Nephron (organoid): ENCODE data around the gene DPH1.

ENCODE experiments used
- H3K27ac Mint-ChIP-seq, 3 experiments: 2 replicates each; pipeline ENCODE4 v1.8.0; 2020; ENCODE audit warnings: mixed read lengths in 3 of 3, mild to moderate bottlenecking in 2 of 3, moderate library complexity in 1 of 3
- H3K27me3 Mint-ChIP-seq: 2 replicates; pipeline ENCODE4 v1.8.0; 2021; ENCODE audit warnings: low read depth, mild to moderate bottlenecking, moderate library complexity, mixed read lengths
- H3K36me3 Mint-ChIP-seq: 2 replicates; pipeline ENCODE4 v1.8.0; 2020; ENCODE audit warnings: low read depth, mixed read lengths
- H3K4me1 Mint-ChIP-seq: 2 replicates; pipeline ENCODE4 v1.8.0; 2020; ENCODE audit warnings: mixed read lengths
- H3K4me3 Mint-ChIP-seq, 3 experiments: 2 replicates each; pipeline ENCODE4 v1.8.0; 2020; ENCODE audit warnings: mild to moderate bottlenecking in 3 of 3, mixed read lengths in 3 of 3, moderate library complexity in 2 of 3
- H3K9me3 Mint-ChIP-seq: 2 replicates; pipeline ENCODE4 v1.8.0; 2020; ENCODE audit warnings: mixed read lengths
- CTCF ChIP-seq, 3 experiments: fragments of 200-600 bp; sonication (generic); IDR thresholded peaks; one replicate each; pipeline ENCODE4 v1.5.0; 2021; ENCODE audit warnings: antibody characterized with exemption in 3 of 3; ENCODE audit not compliant: unreplicated experiment in 3 of 3

DPH1 gene

DNA sequence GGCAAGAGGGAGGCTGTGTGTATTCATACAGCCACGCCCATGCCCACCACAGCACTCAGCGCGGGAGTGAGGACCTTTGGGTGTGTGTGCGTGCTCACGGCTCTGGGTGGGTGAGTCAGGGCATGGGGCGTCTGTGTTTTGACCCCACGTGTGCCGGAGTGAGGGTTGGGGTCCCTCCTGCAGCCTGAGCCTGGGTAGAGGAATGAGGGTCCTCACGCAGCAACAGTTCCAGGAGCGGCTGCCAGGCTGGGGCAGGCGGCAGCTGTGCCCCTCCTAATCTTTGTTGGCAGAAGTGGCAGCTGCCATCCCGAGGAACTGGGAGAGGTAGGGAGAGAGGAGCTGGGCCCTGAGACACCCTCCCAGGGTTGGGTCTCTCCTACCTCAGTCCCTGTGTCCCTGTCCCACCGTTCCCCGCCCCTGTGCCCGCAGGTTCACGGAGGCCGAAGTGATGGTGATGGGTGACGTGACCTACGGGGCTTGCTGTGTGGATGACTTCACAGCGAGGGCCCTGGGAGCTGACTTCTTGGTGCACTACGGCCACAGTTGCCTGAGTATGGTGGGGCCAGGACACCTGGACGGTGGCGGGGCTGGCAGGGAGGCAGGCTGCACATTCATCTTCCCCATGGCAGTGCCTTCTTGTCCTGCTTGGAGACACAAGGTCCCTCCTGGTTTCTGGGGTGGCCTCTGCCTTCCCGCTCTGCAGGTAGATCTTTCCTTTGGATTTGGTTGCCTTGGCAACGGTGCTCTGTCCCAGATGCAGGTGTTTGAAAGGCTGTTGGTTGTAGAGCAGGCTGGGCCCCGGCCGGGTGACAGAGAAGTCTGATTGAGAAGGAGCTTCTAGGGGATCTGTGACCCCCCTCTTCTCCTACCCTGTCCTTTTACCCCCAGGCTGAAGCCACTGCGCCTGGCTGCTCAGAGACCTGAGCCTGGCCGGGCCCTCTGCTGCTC is 5.9 kb downstream of the DPH1 start:
- TF ChIP-seq CTCF (IDR thresholded peaks at IDR 0.05; ENCODE audit: unreplicated experiment in 3 of 3): no peak
- Mint-ChIP-seq H3K4me3 (no peak overlapping the region), H3K9me3 (no peaks in the 10 kb centered on the region), H3K27me3 (no peaks in the 10 kb centered on the region), H3K4me1 (peaks cover 3% of the 10 kb centered on the region), H3K27ac (no peak overlapping the region), H3K36me3 (peaks cover 21% of the 10 kb centered on the region)

- TF ChIP-seq CTCF (IDR thresholded peaks at IDR 0.05; ENCODE audit: unreplicated experiment in 3 of 3): no peak
- Mint-ChIP-seq H3K27ac (no peak overlapping the region), H3K4me3 (no peak overlapping the region), H3K9me3 (no peaks in the 10 kb centered on the region), H3K27me3 (no peaks in the 10 kb centered on the region), H3K4me1 (no peaks in the 10 kb centered on the region), H3K36me3 (peaks cover 21% of the 10 kb centered on the region)
Observed at GRCh38 chr17:2037155-2037554, 7.2 kb downstream of the DPH1 start.

DNA sequence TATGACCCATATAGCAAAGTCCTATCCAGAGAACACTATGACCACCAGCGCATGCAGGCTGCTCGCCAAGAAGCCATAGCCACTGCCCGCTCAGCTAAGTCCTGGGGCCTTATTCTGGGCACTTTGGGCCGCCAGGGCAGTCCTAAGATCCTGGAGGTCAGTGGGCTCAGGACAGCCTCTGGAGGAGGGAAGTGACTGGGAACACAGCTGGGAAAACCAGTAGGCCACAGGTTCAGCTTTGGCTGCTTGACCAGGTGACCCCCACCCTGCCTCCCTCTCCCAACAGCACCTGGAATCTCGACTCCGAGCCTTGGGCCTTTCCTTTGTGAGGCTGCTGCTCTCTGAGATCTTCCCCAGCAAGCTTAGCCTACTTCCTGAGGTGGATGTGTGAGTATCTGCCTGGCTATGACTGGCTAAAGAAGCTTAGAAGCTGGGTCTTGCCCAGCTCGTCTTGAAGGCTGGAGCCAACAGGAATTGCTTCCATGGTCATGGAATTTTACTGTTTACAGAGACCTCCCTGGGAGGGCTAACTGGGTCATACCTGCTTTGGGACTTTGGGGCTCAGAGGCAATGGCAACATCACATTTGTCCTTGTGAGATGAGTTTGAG is 10.4 kb downstream of the DPH1 start:
- no peaks in the 10 kb centered on the region for H3K9me3 Mint-ChIP-seq
- H3K4me3 Mint-ChIP-seq: peak overlapping the region; percentile 86 to 100 (median 92)
- TF ChIP-seq CTCF (IDR thresholded peaks at IDR 0.05; ENCODE audit: unreplicated experiment in 3 of 3): no peak
- peaks cover 34% of the 10 kb centered on the region for H3K36me3 Mint-ChIP-seq
- peaks cover 9% of the 10 kb centered on the region for H3K4me1 Mint-ChIP-seq
- no peaks in the 10 kb centered on the region for H3K27me3 Mint-ChIP-seq
- peak overlapping the region; percentile 33 to 93 (median 63) for H3K27ac Mint-ChIP-seq

DNA sequence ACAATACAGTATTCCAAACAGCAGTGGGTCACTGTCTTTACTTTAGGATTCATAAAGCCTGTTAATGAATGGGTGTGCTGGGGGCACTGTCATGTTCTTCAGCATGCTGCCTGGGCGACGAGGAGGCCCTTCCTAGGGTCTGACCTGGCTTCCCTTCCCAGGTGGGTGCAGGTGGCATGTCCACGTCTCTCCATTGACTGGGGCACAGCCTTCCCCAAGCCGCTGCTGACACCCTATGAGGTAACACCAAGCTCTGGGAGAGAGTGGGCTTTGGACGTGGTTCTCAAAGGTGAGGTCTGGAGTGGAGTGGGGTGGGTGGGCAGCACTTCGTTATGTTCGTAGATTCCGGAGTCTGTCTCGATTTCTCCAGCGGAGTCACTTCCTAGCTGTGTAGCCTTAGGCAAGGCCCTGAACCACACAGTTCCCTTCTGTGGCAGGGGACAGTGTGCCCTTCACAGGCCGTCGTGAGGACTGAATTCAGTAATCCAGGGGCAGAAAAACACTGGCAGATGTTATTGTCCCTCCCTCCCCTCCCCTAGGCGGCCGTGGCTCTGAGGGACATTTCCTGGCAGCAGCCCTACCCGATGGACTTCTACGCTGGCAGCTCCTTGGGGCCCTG is 11.1 kb downstream of the DPH1 start:
- Mint-ChIP-seq H3K4me1 (peaks cover 9% of the 10 kb centered on the region), H3K27ac (peak overlapping the region; percentile 33 to 93 (median 63)), H3K27me3 (peaks cover under 1% of the 10 kb centered on the region), H3K36me3 (peaks cover 34% of the 10 kb centered on the region), H3K9me3 (no peaks in the 10 kb centered on the region), H3K4me3 (peak overlapping the region; percentile 86 to 100 (median 92))
- no peak for TF ChIP-seq CTCF (IDR thresholded peaks at IDR 0.05; ENCODE audit: unreplicated experiment in 3 of 3)

- Mint-ChIP-seq H3K4me3 (peak within 1 kb of the TSS; percentile 91 to 100 (median 92)), H3K36me3 (peaks cover 29% of the 10 kb centered on the region), H3K4me1 (peaks cover 9% of the 10 kb centered on the region), H3K9me3 (no peaks in the 10 kb centered on the region), H3K27ac (peak within 1 kb of the TSS; percentile 73 to 94 (median 93)), H3K27me3 (peaks cover 4% of the 10 kb centered on the region)
- TF ChIP-seq CTCF (IDR thresholded peaks at IDR 0.05; ENCODE audit: unreplicated experiment in 3 of 3): peak; percentile 43 to 65 (median 45)
Observed at GRCh38 chr17:2041561-2042389, 11.8 kb downstream of the DPH1 start, which contains the start of gene OVCA2. OVCA2 (plus strand) TSS chr17:2042022; CDS start chr17:2042048, 26 bp downstream.
